PC-9 (cell line): Measurements from ENCODE around the gene BCL6. TPM values are rescaled to one million over a fixed set of nuclear protein-coding genes. Genes with fewer than 3 reads are reported as not detected.
A peak's percentile ranks its signal among the peaks of the same experiment; 100 is the strongest.

Experiments
- BruUV-seq: library from RNA; stranded (reverse); fragments of 400-500 nt; replicated peaks from 2 replicates; lab custom pipeline; 2021; lab: Mats Ljungman, UMichigan
- CTCF ChIA-PET: fragments of 300-600 bp; sonication (Branson Sonifier 250); formaldehyde crosslinking; loops from one replicate; lab custom pipeline; 2022; ENCODE audit warnings: antibody characterized with exemption; lab: Charles Lee
- POLR2A ChIA-PET: fragments of 300-600 bp; sonication (Branson Sonifier 250); formaldehyde crosslinking; loops from one replicate; lab custom pipeline; 2022; ENCODE audit warnings: antibody characterized with exemption; ENCODE audit not compliant: unreplicated experiment; lab: Charles Lee
- DNase-seq, 2 experiments: peaks; one replicate each; pipeline versions ENCODE4 v3.0.0 to v3.0.0-alpha.2; 2015 to 2022; ENCODE audit warnings: mixed read lengths in 1 of 2
- H2AFZ ChIP-seq: fragments of 200-600 bp; sonication (generic); 2 replicates; pipeline ENCODE4 v1.8.1; 2017; ENCODE audit warnings: antibody characterized with exemption
- H3F3A ChIP-seq: fragments of 200-600 bp; sonication (generic); 2 replicates; pipeline ENCODE4 v1.8.1; 2017; ENCODE audit warnings: antibody characterized with exemption, mild to moderate bottlenecking, low read depth; ENCODE audit not compliant: insufficient read depth
- H3K27ac ChIP-seq: fragments of 200-600 bp; sonication (generic); 2 replicates; pipeline ENCODE4 v1.6.1; 2016; ENCODE audit warnings: mixed run types
- H3K27me3 ChIP-seq: fragments of 200-600 bp; sonication (generic); 2 replicates; pipeline ENCODE4 v1.6.1; 2016; ENCODE audit warnings: low read depth, mixed run types; ENCODE audit not compliant: insufficient read depth
- H3K36me3 ChIP-seq: fragments of 200-600 bp; sonication (generic); 2 replicates; pipeline ENCODE4 v1.6.1; 2016; ENCODE audit warnings: low read depth, mixed run types
- H3K4me1 ChIP-seq: fragments of 200-600 bp; sonication (generic); replicated peaks from 2 replicates; pipeline ENCODE4 v1.6.1; 2016; ENCODE audit warnings: mixed run types; ENCODE audit not compliant: insufficient read depth
- H3K4me2 ChIP-seq: fragments of 200-600 bp; sonication (generic); 2 replicates; pipeline ENCODE4 v1.6.1; 2017; ENCODE audit warnings: mixed run types
- H3K4me3 ChIP-seq: fragments of 200-600 bp; sonication (generic); 2 replicates; pipeline ENCODE4 v1.6.1; 2016; ENCODE audit warnings: mixed run types
- H3K79me2 ChIP-seq: fragments of 200-600 bp; sonication (generic); 2 replicates; pipeline ENCODE4 v1.6.1; 2017; ENCODE audit warnings: low read depth, mixed run types
- H3K9me2 ChIP-seq: fragments of 200-600 bp; sonication (generic); 2 replicates; pipeline ENCODE4 v1.8.1; 2017; ENCODE audit warnings: mild to moderate bottlenecking; ENCODE audit not compliant: insufficient read depth
- H3K9me3 ChIP-seq: fragments of 200-600 bp; sonication (generic); 2 replicates; pipeline ENCODE4 v1.8.1; 2016; ENCODE audit warnings: low read depth; ENCODE audit not compliant: insufficient read depth
- H4K20me1 ChIP-seq: fragments of 200-600 bp; sonication (generic); 2 replicates; pipeline ENCODE4 v1.8.1; 2017; ENCODE audit not compliant: insufficient read depth
- CTCF ChIP-seq: fragments of 200-600 bp; sonication (generic); conservative IDR thresholded peaks from 2 replicates; pipeline ENCODE4 v1.6.1; 2017; ENCODE audit warnings: mixed run types, antibody characterized with exemption, mild to moderate bottlenecking, moderate library complexity
- EZH2 ChIP-seq: fragments of 200-600 bp; sonication (generic); IDR thresholded peaks from 2 replicates; pipeline ENCODE4 v1.8.0; 2017; ENCODE audit warnings: antibody characterized with exemption, low read depth
- intact Hi-C: fragments of 100-400 bp; cut with micrococcal nuclease; formaldehyde crosslinking; loops from one replicate; pipeline ENCODE4 v1.10.0; 2022; ENCODE audit not compliant: unreplicated experiment
- total RNA-seq: library from RNA; stranded (reverse); gene quantifications from 2 replicates; pipeline ENCODE4 v1.2.3, GENCODE V29; 2021

The BCL6 gene
- total RNA-seq, 1 experiment from 2014 or later = 42.2 TPM

GRCh38 chr3:187733371-187733770 lies 11.9 kb downstream of the BCL6 start:
- peaks cover 78% of the 10 kb centered on the region for H3K36me3 ChIP-seq
- no peak overlapping the region for H3K27ac ChIP-seq
- H3F3A ChIP-seq = 0 out of 2 replicates have a peak, but pooled peaks cover under 1% of the 10 kb centered on the region
- H3K4me3 ChIP-seq = no peak overlapping the region
- H3K27me3 ChIP-seq = no peaks in the 10 kb centered on the region
- H3K9me2 ChIP-seq = no peaks in the 10 kb centered on the region
- no peak for DNase-seq
- H4K20me1 ChIP-seq = peaks cover 39% of the 10 kb centered on the region
- intact Hi-C loops = loop anchor here (10.0 kb wide), 1 partner anchor 1591 kb away; no protein-coding TSS in a partner anchor
- ChIA-PET POLR2A (interaction anchor here (0.6 kb wide), 1 partner anchor 1405 kb away, joined by 3 read pairs; no protein-coding TSS in a partner anchor), CTCF (no interaction called here)
- peaks cover 60% of the 10 kb centered on the region for H3K79me2 ChIP-seq
- H2AFZ ChIP-seq = no peak overlapping the region
- BruUV-seq = no TSS peak
- TF ChIP-seq EZH2 = no peak
- no peak for TF ChIP-seq CTCF
- H3K9me3 ChIP-seq = no peaks in the 10 kb centered on the region
- no peak overlapping the region for H3K4me2 ChIP-seq
- H3K4me1 ChIP-seq = peaks cover 24% of the 10 kb centered on the region

- H3K27ac ChIP-seq = no peak overlapping the region
- 0 out of 2 replicates have a peak, but pooled peaks cover 8% of the 10 kb centered on the region for H3F3A ChIP-seq
- H3K4me1 ChIP-seq = no peaks in the 10 kb centered on the region
- H3K36me3 ChIP-seq = peaks cover 93% of the 10 kb centered on the region
- no peak for DNase-seq
- H4K20me1 ChIP-seq = peaks cover 21% of the 10 kb centered on the region
- H3K9me2 ChIP-seq = no peaks in the 10 kb centered on the region
- H3K4me2 ChIP-seq = no peak overlapping the region
- no peak for TF ChIP-seq EZH2
- no peak for TF ChIP-seq CTCF
- no peaks in the 10 kb centered on the region for H3K27me3 ChIP-seq
- no peaks in the 10 kb centered on the region for H3K9me3 ChIP-seq
- no TSS peak for BruUV-seq
- ChIA-PET POLR2A (no interaction called here), CTCF (no interaction called here)
- no peak overlapping the region for H2AFZ ChIP-seq
- H3K79me2 ChIP-seq = peaks cover 22% of the 10 kb centered on the region
- no peak overlapping the region for H3K4me3 ChIP-seq
- intact Hi-C loops = no loop called here
Measured at GRCh38 chr3:187729598-187729997, 15.7 kb downstream of the BCL6 start.

- no peak for TF ChIP-seq EZH2
- no peak for TF ChIP-seq CTCF
- Histone ChIP-seq H4K20me1 (peaks cover 18% of the 10 kb centered on the region), H3K79me2 (peaks cover 17% of the 10 kb centered on the region), H3K36me3 (peaks cover 93% of the 10 kb centered on the region), H3F3A (peaks cover 11% of the 10 kb centered on the region; the same call in 1 of the 2 replicates), H3K4me3 (no peak overlapping the region), H3K27me3 (no peaks in the 10 kb centered on the region), H3K9me3 (no peaks in the 10 kb centered on the region), H3K4me1 (no peaks in the 10 kb centered on the region), H3K27ac (no peak overlapping the region), H3K9me2 (no peaks in the 10 kb centered on the region), H2AFZ (no peak overlapping the region), H3K4me2 (no peak overlapping the region)
- TSS peak; percentile 1 for BruUV-seq
- POLR2A ChIA-PET = no interaction called here
- CTCF ChIA-PET = no interaction called here
- intact Hi-C loops = no loop called here
- DNase-seq = no peak
Measured at GRCh38 chr3:187728940-187729583, 16.2 kb downstream of the BCL6 start.
